GM19099 (cell line): ENCODE measurements around the gene MPP7.

Source experiments
- POLR2A ChIP-seq: IDR thresholded peaks from 3 replicates; pipeline ENCODE4 v1.6.1; 2011; ENCODE audit warnings: low read depth; ENCODE audit not compliant: insufficient read length; ENCODE audit errors: extremely low read depth

The MPP7 gene

GRCh38 chr10:28316696-28317095, 13.8 kb upstream of the MPP7 start:
- TF ChIP-seq POLR2A = no peak

GRCh38 chr10:28315140-28315539, 12.3 kb upstream of the MPP7 start:
- no peak for TF ChIP-seq POLR2A

DNA sequence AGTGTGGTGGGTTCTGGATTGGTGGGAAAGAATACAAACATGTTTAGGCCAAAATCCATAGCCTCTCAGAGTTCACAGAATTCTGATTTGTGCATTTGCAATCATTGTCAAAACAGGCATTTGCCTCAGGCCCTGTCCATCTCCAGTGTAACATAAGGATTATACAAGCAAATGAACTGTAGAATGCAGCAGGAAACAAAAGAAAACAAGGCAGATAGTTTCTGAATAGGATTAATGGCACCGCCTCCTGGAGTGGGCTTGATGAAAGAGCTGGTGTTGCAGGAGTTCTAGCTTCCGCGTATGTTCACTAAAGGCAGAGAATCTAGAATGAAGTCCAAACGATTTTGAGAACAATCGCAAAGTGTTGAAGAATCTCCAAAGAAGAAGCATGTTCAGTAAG, 11.3 kb upstream of the MPP7 start:
- TF ChIP-seq POLR2A = no peak

DNA sequence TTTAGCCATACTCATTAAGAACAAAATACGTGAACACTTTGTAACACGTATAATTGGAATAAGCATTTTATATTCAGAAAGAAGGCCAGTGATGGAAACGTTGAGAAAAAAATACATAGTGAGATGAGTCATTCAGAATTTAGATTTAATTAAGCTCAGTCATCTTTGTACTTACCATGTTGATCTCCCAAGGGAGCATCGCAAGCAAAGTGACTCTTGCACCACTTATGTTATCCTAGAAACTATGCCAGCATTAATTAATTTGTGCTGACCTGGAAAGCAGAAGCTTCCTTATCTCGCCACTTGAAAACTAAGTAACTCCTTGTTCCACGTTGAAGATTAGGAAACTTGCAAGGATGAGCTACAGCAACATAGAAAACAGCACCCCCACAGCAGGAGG, 9.7 kb upstream of the MPP7 start:
- no peak for TF ChIP-seq POLR2A

DNA sequence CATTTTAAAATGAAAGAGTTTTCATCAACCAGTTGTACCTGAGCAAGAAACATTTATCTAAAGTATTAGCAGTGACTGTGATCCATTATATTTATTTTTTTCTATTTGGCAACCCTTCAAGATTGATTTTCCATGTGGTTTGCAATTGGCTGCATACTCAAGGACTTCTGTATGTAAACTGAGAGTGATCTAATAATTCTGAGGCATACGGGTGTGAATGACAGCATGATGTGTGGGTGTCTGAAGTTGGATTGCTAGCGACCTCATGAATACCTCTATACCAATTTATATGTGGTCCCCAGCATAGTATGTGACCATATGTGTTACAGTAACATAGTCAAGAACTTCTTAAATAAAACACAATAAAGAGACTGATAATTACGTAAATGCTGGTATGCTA, 8.2 kb upstream of the MPP7 start:
- no peak for TF ChIP-seq POLR2A

- TF ChIP-seq POLR2A = no peak
Measured at GRCh38 chr10:28307267-28307666, 4.4 kb upstream of the MPP7 start.

DNA sequence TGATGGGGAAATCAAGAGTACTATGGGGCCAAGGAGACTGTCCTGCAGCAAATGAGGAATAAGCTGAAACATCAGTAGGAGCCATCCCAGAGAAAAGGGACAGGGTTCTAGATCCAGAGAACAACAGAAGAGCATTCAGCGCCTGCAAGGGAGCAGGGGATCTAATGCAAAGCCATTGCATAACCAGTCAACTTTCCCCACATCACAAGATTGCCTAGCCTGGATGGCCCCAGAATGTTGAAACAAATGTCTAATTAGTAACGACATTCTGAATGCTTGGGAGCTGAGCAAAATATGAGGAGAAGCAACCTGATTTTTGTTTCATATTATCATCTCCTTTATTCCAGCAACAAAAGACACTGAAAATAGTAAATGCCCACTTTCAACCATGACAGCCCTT, 2.7 kb upstream of the MPP7 start:
- TF ChIP-seq POLR2A = no peak

DNA sequence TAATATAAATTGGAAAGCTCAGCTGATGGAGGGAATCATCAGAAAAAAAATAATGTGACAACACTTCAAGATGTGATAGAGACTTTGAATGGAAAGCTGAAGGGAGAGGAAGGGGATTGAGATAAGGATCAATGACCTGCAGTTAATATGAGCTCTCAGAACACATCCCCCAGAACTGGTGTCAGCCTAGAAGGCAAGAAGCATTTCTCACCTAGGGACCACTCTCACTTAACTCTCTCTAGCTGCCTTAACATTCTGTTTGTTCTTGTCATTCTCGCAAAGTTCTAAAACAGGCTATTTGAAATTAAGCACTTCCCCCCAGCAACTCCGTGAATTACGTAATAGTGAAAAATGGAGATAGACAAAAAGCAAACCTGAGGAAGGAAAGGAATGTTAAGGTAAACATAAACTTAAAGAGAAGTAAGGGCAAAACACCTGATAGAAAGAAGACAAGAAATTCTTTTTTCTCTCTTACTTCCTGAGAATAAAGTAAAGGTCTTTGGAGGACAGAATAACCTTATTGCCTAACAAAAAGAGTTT, 1.2 kb upstream of the MPP7 start:
- TF ChIP-seq POLR2A = no peak

- no peak for TF ChIP-seq POLR2A
Measured at GRCh38 chr10:28302012-28302637, 739 bp downstream of the MPP7 start.

DNA sequence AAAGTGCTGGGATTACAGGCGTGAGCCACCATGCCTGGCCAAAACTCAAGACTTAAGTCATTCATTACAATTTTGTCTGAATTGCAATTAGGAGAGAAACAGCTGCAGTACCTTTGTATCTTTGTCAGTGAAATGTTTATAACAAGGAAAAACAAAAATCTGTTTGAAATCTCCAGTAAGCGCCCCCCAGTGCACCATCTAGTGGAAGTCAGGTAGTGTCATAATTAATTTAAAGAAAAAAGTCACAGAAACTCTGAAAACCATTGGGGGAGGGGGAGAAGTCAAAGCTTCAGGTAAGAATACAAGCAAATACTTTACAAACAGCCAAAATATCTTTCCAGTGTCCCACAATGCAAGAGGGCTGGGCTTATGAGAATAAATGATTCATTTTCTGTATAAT, 2.8 kb downstream of the MPP7 start:
- TF ChIP-seq POLR2A = no peak

DNA sequence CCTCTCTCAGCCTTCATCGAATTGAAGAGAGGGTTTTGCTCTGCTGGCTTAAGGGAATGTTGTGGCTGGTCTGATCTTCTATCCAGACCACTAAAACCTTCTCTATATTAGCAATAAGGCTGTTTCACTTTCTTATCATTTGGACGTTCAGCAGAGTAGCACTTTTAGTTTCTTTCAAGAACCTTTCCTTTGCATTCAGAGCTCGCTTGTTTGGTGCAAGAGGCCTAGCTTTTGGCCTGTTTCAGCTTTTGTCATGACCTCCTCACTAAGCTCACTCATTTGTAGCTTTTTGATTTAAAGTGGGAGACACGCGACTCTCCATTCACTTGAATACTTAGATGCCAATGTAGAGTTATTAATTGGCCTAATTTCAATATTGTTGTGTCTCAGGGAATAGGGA, 3.9 kb downstream of the MPP7 start:
- TF ChIP-seq POLR2A = no peak

DNA sequence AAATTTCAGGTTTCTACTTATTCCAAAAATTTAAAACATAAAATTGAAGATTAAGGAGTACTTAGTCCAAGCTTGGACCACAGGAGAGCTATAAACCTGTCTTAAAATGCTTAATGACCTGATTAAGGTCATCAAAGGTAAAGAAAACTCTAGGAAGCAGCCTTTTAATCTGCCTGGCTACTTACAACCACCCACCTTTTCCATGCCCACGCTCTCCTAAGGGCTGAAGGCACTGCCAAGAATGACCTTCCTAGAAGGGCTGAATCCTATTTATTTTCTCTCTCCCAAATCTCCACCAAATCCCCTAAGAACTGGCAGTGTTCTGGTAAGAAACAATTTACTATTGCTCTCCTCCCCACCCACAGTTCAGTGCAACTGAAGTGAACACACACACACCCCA, 6.8 kb downstream of the MPP7 start:
- no peak for TF ChIP-seq POLR2A

- TF ChIP-seq POLR2A = no peak
Measured at GRCh38 chr10:28295336-28295735, 7.5 kb downstream of the MPP7 start.

GRCh38 chr10:28294809-28295208, 8.1 kb downstream of the MPP7 start:
- TF ChIP-seq POLR2A = no peak

- no peak for TF ChIP-seq POLR2A
Measured at GRCh38 chr10:28294169-28294532, 8.7 kb downstream of the MPP7 start.

DNA sequence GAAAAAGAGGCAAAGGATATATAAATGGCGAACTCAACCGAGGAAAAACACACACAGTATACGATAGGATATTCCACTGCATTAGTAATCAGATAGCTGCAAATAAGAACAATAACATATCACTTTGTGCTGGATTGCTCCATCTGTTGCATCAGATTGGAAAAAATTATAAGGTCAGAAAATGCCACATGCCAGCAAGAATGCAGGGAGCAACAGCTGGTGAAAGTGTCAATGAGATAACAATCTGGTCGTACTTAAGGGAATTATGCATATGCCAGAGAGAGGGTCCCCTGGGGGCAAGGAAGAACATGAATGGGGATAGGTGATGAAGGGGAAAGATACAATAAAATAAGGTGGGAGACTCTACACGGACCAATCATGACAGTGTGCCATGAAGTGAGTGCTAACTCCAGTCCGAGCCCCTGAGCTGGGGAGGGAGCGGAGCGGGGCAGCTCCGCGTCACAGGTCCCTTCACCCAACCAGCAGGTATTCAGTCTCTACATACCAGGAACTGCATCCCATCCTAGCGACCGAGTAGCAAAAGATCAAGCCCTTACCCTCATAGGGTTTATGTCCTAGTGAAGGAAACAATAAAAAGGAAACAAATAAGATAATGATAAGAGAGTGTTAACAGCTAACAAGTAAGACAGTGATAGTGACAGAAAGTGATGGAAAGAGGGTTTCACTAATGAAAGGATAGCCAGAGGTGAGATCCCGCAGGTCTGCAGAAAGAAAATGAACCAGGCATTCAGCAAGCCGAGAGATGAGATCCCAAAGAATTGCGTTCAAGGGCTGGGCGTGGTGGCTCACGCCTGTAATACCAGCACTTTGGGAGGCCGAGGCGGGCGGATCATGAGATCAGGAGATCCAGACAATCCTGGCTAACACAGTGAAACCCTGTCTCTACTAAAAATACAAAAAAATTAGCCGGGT, 9.4 kb downstream of the MPP7 start:
- no peak for TF ChIP-seq POLR2A
